Stimulated activated naive CD4-positive, alpha-beta T cell (primary cell): ENCODE measurements around the gene CCHCR1.

Experiments used
- DNase-seq, 6 experiments: peaks; one replicate each; lab custom pipeline; 2025; lab: John Stamatoyannopoulos, UW

Gene CCHCR1

DNA sequence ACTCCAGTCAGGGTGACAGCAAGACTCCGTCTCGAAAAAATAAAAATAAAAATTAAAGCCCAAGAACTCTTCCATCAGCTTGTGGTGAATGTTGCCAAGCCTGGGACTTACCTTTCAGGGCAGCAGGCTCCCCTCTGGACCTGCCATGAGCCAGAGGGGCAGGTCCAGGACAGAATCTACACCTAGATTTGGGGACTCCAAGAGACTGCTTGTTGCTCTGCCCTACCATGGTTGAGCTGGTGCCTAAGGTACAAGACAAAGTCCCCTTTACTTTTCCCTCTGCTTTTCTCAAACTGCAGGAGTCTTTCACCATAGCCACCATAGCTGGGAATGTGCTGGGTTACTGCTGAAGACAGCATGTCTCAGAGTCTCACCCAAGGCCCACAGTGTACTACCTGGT lies 54.5 kb downstream of the CCHCR1 start:
- DNase-seq: no peak

DNA sequence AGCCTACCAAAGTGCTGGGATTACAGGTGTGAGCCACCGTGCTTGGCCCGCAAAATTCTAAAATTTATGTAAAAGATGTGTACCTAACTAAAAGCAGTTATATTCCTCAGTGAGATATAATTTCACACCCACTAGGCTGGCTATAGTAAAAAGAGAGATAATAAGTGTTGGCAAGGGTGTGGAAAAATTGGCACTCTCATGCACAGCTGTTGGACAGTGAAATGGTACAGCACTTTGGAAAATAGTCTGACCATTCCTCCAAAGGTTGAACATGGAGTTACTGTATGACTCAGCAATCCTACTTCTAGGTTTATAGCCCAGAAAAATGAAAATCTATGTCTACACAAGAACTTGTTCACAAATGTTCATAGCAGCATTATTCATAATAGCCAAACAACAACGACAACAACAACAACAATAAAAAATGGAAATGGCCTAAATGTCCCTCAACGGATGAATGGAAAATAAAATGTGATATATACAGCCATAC lies 59.1 kb downstream of the CCHCR1 start:
- DNase-seq: no peak

DNA sequence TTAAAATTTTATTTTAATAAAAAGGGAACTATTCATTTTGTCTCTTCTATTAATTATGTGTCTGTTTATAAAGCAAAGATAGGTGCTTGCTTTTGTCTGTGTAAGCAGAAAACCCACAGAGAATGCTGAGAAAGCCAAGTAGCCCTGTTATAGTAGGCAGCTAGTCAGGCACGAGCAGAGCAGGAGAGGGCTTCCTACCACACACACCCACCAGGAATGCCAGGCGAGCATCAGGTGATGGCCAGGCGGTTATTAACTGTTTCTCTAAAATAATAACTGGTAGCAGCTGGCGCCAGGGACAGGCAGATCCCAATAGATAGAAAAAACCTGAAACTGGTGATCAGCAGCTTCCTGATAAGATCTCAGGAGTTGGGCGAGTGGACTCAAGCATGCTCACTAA lies 60.9 kb downstream of the CCHCR1 start:
- DNase-seq: no peak

DNA sequence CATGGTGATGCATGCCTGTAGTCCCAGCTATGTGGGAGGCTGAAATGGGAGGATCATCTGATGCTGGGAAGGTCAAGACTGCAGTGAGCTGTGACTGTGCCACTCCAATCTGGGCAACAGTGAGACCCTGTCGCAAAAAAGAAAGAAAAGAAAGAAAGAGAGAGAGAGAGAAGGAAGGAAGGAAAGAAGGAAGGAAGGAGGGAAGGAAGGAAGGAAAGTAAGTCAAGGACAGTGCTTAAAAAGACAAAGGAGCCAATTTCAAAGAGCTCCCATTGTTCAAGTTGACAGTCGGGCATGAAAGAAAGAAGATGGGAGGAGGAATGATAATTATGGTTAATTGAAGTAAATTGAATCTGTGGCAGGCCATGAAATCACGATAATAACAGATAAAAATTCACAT lies 61.4 kb downstream of the CCHCR1 start:
- DNase-seq: no peak

DNA sequence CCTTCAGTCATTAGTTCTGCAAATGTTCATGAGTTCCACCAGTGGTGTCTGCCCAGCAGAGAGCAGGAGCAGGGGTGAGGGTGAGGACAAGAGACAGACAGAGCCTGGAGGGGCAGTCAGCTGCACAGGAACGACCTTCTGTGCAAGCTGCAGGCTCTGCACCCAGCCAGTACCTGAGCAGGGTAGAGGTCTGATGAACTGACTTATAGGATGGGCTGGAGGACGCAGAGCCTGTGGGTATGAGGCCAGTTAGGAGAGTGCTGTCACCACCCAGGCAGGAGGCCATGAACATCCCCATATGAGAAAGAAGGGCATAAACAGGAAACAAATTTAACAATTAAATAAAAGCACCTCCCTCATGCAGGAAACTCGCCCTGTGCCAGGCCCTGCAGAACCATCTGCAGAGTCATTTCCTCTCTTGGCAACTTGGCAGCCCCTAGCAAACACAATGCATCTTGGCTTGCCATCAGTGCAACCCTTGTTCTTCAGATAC lies 63.2 kb downstream of the CCHCR1 start:
- peak in 5 of 6 experiments; percentile 4 to 74 (median 65) for DNase-seq

DNA sequence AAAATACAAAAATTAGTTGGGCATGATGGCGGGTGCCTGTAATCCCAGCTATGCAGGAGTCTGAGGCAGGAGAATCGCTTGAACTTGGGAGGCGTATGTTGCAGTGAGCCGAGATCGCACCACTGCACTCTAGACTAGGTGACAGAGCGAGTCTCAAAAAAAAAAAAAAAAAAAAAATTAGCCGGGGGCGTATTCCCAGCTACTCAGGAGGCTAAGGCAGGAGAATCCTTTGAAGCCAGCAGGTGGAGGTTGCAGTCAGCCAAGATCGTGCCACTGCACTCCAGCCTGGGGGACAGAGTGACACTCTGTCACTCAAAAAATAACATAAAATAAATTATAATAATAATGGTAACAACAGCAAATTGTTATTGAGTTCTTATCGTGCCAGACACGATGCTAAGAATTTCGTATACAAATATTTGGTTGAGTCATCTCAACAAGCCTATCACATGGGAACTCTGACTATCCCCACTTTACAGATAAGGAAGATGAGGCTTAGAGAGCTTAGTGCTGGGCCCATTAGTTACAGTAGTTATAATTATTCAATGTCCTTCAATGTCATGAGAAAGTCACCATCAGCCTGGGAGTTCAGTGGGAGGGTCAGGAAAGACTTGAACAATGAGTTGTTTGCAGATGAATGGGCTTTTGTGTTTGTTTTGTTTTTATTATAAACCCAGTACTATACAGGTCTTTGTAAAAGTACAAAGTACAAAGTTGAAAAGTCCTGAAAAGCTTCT lies 64.7 kb downstream of the CCHCR1 start:
- DNase-seq: no peak
